Measurements from ENCODE around the gene CDCA7L.

DNA sequence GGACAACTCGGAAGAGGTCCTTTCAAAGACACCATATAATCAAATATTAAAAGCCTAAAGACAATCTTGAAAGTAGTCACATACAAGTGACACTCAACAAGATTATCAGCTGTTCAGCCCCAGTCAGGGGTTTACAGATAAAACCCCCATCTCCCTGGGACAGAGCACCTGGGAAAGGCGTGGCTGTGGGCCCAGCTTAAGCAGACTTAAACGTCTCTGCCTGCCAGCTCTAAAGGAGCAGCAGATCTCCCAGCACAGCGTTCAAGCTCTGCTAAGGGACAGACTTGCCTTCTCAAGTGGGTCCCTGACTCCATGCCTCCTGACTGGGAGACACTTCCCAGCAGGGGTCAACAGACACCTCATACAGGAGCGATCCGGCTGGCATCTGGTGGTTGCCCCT is 18.0 kb downstream of the CDCA7L start:
- TF ChIP-seq LEF1 (IDR thresholded peaks at IDR 0.05; ENCODE audit: borderline replicate concordance): no peak
- TF ChIP-seq SUZ12 (IDR thresholded peaks at IDR 0.05): no peak
- TF ChIP-seq L3MBTL2 (conservative IDR thresholded peaks at IDR 0.05): no peak

Measured in HEK293T (cell line).